ENCODE results near the gene GRAMD2B. TPM values are rescaled to one million over a fixed set of nuclear protein-coding genes. Genes with fewer than 3 reads are reported as not detected.

GRAMD2B gene
- total and polyA plus RNA-seq, 4 donors = 8.5 to 19.4 (median 14.9) TPM

DNA sequence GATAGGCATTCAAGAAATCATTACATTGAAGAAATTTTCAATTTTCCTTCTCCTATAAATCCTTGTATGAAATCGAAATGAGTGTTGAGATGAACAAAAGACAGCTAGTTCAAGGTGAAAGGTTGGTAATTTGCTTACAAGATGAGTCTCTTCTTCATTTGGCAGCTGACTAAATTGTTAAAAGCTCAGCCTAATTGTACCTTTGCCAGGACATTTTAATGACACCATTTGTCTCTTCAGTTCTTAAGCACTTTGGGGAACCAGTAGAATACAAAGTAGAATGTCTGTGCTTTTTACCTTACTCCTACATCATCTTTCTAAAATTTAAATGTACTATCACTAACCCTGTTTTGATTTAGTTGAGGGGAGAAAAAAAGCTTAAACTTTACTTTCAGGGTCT, 59.4 kb downstream of the GRAMD2B start:
- no peak for ATAC-seq (ENCODE audit: insufficient read depth, low FRiP score)
- H3K4me3 ChIP-seq = no peak overlapping the region
- peaks cover 0 to 4% (median under 1%) of the 10 kb centered on the region in 5 donors for H3K4me1 ChIP-seq (ENCODE audit: control insufficient read depth in 5 of 5, insufficient read depth in 5 of 5, low read length in 5 of 5)
- 91 to 97% methylated on average over 1 of the region's 1 CpG for WGBS, 2 donors
- no peak overlapping the region for H3K9ac ChIP-seq (ENCODE audit: insufficient read depth in 1 of 2, low read length in 2 of 2)
- H3K36me3 ChIP-seq (ENCODE audit: control insufficient read depth in 4 of 4, insufficient read depth in 4 of 4, low read length in 4 of 4) = peaks cover 0 to 42% (median 8%) of the 10 kb centered on the region in 4 donors
- no peak overlapping the region for H3K27ac ChIP-seq (ENCODE audit: low read depth in 1 of 2, low read length in 1 of 2)
- TF ChIP-seq, protein P1, sequence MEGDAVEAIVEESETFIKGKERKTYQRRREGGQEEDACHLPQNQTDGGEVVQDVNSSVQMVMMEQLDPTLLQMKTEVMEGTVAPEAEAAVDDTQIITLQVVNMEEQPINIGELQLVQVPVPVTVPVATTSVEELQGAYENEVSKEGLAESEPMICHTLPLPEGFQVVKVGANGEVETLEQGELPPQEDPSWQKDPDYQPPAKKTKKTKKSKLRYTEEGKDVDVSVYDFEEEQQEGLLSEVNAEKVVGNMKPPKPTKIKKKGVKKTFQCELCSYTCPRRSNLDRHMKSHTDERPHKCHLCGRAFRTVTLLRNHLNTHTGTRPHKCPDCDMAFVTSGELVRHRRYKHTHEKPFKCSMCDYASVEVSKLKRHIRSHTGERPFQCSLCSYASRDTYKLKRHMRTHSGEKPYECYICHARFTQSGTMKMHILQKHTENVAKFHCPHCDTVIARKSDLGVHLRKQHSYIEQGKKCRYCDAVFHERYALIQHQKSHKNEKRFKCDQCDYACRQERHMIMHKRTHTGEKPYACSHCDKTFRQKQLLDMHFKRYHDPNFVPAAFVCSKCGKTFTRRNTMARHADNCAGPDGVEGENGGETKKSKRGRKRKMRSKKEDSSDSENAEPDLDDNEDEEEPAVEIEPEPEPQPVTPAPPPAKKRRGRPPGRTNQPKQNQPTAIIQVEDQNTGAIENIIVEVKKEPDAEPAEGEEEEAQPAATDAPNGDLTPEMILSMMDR (IDR thresholded peaks at IDR 0.05; ENCODE audit: control extremely low read depth, extremely low read depth) = no peak
- H3K27me3 ChIP-seq (ENCODE audit: control insufficient read depth in 3 of 3, insufficient read depth in 3 of 3, low read length in 2 of 3) = no peaks in the 10 kb centered on the region
- DNase-seq = no peak
- no peaks in the 10 kb centered on the region for H3K9me3 ChIP-seq (ENCODE audit: control insufficient read depth in 4 of 4, insufficient read depth in 3 of 4, low read length in 3 of 4)

DNA sequence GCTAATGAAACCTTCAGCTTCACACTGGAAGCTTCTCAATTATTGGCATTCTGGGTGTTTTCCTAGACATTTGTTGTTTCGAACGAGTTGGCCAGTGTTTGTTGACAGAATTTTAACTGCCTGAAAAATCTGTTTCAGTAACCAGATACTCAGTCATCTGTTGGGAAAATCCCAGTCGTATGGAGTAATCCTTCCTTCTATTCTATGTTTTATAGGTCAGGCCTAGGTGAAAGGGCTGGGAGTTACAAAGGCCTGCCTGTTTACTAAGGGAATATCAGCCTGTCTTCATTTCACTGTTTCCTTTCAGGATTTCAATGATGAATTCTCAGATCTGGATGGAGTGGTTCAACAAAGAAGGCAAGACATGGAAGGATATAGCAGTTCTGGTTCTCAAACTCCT, 59.9 kb downstream of the GRAMD2B start:
- H3K4me3 ChIP-seq = no peak overlapping the region
- ATAC-seq (ENCODE audit: insufficient read depth, low FRiP score) (no peak), DNase-seq (no peak)
- H3K9ac ChIP-seq (ENCODE audit: insufficient read depth in 1 of 2, low read length in 2 of 2) = no peak overlapping the region
- TF ChIP-seq, protein P1 (IDR thresholded peaks at IDR 0.05; ENCODE audit: control extremely low read depth, extremely low read depth) = no peak
- H3K36me3 ChIP-seq (ENCODE audit: control insufficient read depth in 4 of 4, insufficient read depth in 4 of 4, low read length in 4 of 4) = peaks cover 0 to 45% (median 8%) of the 10 kb centered on the region in 4 donors
- H3K9me3 ChIP-seq (ENCODE audit: control insufficient read depth in 4 of 4, insufficient read depth in 3 of 4, low read length in 3 of 4) = no peaks in the 10 kb centered on the region
- H3K27me3 ChIP-seq (ENCODE audit: control insufficient read depth in 3 of 3, insufficient read depth in 3 of 3, low read length in 2 of 3) = no peaks in the 10 kb centered on the region
- H3K4me1 ChIP-seq (ENCODE audit: control insufficient read depth in 5 of 5, insufficient read depth in 5 of 5, low read length in 5 of 5) = peaks cover 0 to 5% (median 4%) of the 10 kb centered on the region in 5 donors
- WGBS, 2 donors = 76 to 82% methylated on average over 3 of the region's 3 CpGs
- no peak overlapping the region for H3K27ac ChIP-seq (ENCODE audit: low read depth in 1 of 2, low read length in 1 of 2)

DNA sequence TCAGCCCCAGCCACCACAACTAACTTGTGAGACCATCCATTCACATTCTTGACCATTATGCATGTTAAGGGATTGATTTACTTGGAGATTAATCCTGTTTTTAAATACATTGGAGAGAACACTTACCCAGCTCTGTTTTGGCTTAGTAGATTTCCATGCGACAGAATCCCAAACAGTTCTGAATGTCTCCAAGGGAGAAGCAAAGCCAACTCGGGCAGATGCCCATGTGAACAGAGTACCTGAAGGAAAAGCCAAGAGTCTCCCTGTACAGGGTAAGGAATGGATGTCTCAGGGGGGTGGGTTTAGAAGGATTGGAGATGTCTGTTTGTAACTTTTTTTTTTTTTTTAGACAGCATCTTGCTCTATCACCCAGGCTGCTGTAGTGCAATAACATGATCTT, 61.0 kb downstream of the GRAMD2B start:
- TF ChIP-seq, protein P1 (IDR thresholded peaks at IDR 0.05; ENCODE audit: control extremely low read depth, extremely low read depth) = no peak
- Histone ChIP-seq H3K4me3 (no peak overlapping the region), H3K9me3 (ENCODE audit: control insufficient read depth in 4 of 4, insufficient read depth in 3 of 4, low read length in 3 of 4) (no peaks in the 10 kb centered on the region), H3K27ac (ENCODE audit: low read depth in 1 of 2, low read length in 1 of 2) (no peak overlapping the region), H3K9ac (ENCODE audit: insufficient read depth in 1 of 2, low read length in 2 of 2) (no peak overlapping the region), H3K4me1 (ENCODE audit: control insufficient read depth in 5 of 5, insufficient read depth in 5 of 5, low read length in 5 of 5) (peaks cover 0 to 12% (median 4%) of the 10 kb centered on the region in 5 donors), H3K36me3 (ENCODE audit: control insufficient read depth in 4 of 4, insufficient read depth in 4 of 4, low read length in 4 of 4) (peaks cover 0 to 53% (median 8%) of the 10 kb centered on the region in 4 donors), H3K27me3 (ENCODE audit: control insufficient read depth in 3 of 3, insufficient read depth in 3 of 3, low read length in 2 of 3) (no peaks in the 10 kb centered on the region)
- 96 to 99% methylated on average over 2 of the region's 2 CpGs for WGBS, 2 donors
- ATAC-seq (ENCODE audit: insufficient read depth, low FRiP score) = no peak
- DNase-seq = no peak

DNA sequence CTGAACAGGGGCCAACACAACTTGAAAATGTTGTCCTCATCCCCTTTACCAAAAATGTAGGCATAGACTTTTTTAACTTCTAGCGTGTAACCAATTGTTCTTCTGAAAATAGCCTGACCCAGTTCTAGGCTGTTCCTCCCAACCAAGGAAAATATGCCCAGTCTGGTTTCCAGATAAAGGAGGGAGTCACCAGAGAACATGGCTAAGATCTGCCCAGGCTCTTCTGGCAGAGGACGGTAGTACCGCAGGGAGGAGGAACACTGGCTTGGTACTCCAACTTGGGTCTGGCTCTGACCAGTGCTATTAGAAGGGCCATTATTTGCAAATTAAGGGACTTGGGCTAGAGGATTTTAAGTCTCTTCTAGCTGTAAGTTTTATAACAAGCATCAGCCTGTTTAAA, 63.1 kb downstream of the GRAMD2B start:
- 95% methylated on average over 3 of the region's 3 CpGs for WGBS, 2 donors
- H3K4me3 ChIP-seq = no peak overlapping the region
- ATAC-seq (ENCODE audit: insufficient read depth, low FRiP score) (no peak), DNase-seq (no peak)
- no peak overlapping the region for H3K9ac ChIP-seq (ENCODE audit: insufficient read depth in 1 of 2, low read length in 2 of 2)
- no peaks in the 10 kb centered on the region for H3K27me3 ChIP-seq (ENCODE audit: control insufficient read depth in 3 of 3, insufficient read depth in 3 of 3, low read length in 2 of 3)
- peaks cover 0 to 10% (median 0%) of the 10 kb centered on the region in 5 donors for H3K4me1 ChIP-seq (ENCODE audit: control insufficient read depth in 5 of 5, insufficient read depth in 5 of 5, low read length in 5 of 5)
- no peaks in the 10 kb centered on the region for H3K9me3 ChIP-seq (ENCODE audit: control insufficient read depth in 4 of 4, insufficient read depth in 3 of 4, low read length in 3 of 4)
- no peak overlapping the region for H3K27ac ChIP-seq (ENCODE audit: low read depth in 1 of 2, low read length in 1 of 2)
- peaks cover 0 to 56% (median 10%) of the 10 kb centered on the region in 4 donors for H3K36me3 ChIP-seq (ENCODE audit: control insufficient read depth in 4 of 4, insufficient read depth in 4 of 4, low read length in 4 of 4)
- TF ChIP-seq, protein P1 (IDR thresholded peaks at IDR 0.05; ENCODE audit: control extremely low read depth, extremely low read depth) = no peak
